GM18519 (cell line): ENCODE results near the gene SPRR1B.
"Not testable (repeated sequence)": the region's sequence is repeated elsewhere in the genome, so short reads cannot be mapped to it uniquely, and the experiment has no call there.

Experiments used
- ATAC-seq: cut with Tn5 transposase; IDR thresholded peaks from one replicate; pipeline ENCODE4 v1.9.1; 2021; ENCODE audit warnings: mild to moderate bottlenecking, moderate library complexity; ENCODE audit not compliant: unreplicated experiment, low FRiP score

Gene SPRR1B

DNA sequence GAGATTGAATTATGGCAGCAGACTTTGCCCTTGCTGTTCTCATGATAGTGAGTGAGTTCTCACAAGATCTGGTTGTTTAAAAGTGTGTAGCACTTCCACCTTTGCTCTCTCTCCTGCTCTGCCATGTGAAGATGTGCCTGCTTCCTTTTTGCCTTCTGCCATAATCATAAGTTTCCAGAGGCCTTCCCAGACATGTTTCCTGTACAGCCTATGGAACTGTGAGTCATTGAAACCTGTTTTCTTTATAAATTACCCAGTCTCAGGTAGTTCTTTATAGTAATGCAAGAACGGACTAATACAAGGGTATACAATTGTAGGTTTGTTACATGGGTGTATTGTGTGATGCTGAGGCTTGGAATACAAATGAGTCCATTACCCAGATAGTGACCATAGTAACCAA is 4.2 kb downstream of the SPRR1B start:
- no peak for ATAC-seq

DNA sequence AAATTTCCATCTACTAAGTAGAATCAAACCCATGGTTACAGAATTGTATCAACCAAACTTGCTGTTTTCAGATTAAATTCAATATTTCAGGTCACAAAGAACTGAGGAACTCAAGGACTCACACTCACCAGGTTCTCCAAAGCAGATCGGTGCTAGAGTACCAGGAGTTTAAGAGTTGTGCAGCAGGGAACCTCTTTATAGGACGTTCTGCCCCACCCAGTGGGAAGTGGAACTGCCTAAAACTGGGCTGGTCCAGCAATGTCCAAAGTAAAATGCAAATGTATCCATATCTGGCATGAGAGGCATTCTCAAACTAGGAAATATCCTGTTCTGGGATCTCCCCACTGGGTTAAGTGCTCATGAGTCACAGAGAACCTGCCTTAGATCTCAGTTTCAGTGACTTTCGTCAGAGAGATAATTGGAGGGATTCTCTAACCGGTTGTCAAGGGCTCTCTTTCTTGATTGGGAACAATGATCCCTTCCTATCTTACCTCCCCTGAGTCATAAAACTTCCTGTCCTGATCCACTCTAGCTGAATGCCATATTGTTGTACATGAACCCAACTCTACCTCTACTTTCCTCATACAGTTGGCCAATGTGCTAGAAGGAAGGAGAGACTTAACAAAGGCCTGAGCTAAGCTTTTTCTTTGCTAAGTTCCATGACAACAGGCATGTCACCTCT is 10.1 kb downstream of the SPRR1B start, which contains the start of gene SPRR2D:
Gene SPRR2D (minus strand): TSS at position 171 of the 682 bp plus-strand sequence. CDS start 774 bp downstream, outside the sequence.
- no peak for ATAC-seq

DNA sequence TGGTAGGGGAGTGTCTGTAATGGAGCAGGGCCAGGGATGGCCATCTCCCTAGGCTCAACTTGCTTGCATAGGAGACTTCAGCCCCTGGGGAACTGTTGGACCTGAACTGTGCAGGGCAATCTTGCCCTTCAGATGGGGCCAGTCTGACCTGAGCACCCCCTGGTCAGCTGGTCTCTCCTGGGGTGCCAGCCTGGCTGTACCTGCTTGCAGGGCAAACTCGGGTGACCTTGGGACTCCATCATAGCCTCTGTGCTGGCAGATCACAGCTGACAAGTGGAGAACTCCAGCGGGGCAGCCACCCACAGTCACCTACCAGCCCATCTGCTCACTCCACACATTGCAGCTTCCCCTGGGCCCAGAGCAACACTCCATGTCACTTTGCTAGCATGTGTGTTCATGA is 18.2 kb downstream of the SPRR1B start:
- no peak for ATAC-seq

DNA sequence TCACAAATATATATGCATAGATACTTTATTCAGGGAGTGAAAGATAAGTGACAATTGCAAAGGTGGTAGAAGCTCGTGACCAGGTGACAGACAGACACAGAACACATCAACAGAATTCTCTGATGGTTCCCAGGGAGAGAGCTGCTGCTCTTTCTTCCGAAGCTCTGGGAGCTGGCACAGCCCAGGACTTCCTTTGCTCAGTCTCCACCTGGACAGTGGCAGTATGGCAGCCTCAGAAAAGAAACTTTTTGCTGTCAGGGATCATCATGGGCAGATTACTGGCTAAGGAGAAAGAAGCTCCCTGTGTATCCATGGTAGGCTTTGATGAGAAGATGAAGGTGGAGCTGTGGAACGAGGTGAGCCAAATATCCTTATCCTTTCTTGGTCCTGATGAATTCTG is 25.1 kb downstream of the SPRR1B start:
- ATAC-seq = not testable (repeated sequence)

DNA sequence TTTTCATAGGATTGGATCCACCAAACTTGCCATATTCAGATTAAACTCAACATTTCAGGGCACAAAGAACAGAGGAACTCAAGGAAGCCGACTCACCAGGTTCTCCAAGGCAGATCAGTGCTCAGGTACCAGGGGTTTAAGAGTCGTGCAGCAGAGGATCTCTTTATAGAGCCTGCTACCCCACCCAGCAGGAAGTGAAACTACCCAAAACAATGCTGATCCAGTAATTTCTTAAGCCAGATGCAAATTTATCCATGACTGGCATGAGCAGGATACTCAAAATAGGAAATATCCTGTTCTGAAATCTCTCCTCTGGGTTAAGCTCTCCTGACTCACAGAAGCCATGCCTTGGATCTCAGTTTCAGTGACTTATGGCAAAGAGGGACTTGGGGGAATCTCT is 26.4 kb downstream of the SPRR1B start, which contains the start of gene SPRR2A:
Gene SPRR2A (minus strand): TSS at position 138 of the 400 bp plus-strand sequence. CDS start 777 bp downstream, outside the sequence.
- ATAC-seq = no peak

DNA sequence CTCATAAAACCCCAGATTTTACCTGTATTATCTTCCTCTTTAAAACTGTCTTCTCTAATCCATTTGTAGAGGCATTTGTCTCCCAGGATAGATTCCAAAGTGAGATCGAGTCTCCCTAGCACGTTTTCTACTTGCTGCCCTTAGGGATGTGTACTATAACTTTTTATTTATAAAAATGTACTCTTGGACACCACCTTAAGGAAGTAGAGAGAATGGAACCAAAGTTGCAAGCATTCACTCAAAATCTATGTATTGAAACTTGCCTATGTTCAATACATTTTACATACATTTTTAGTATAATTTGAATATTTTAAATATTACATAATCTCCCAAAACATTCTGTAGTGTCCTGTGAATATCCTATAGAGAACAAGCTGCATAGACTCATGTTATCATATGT is 27.2 kb downstream of the SPRR1B start:
- no peak for ATAC-seq

DNA sequence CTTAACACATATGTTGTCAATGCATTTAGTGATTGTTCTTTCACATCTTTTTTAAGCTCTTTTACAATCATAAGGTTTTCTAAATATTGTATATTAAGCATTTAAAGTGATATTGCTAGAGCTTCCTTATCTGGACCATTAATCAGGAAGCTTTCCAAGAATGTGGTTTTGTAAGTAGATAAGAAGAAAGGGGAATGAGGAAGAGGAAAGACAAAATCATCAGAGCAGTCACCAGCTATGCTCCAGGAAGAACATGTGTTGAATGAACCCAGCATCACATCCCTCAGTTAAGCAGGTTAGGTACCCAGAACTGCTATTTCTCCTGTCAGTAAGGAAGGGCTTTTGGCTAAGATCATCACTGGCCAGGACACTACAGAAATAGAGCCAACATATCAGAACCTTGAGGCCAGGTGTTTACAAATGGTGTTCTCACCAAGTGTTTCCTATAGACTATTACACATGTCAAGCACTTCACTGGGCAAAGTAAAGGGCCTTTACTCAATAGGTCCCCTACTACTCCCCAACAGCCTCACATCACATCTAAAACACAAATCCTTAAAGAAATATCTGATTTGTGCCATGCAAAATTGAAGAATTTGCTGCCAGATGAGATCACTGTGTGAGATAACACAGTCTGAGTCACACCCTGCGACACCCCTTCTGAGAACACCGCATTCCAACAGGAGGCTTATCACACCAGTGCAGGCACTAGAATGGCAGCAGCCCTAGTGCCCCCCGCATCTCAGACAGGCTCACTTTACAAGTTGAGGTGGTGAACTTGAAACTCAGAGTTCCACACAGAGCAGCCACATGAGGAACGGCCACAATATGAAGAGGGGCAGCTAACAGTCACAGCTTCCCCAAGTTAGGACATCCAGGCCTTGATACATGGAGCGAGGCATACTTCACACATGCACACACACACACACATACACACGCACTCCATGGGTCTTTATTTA is 28.1 kb downstream of the SPRR1B start:
- ATAC-seq = no peak

DNA sequence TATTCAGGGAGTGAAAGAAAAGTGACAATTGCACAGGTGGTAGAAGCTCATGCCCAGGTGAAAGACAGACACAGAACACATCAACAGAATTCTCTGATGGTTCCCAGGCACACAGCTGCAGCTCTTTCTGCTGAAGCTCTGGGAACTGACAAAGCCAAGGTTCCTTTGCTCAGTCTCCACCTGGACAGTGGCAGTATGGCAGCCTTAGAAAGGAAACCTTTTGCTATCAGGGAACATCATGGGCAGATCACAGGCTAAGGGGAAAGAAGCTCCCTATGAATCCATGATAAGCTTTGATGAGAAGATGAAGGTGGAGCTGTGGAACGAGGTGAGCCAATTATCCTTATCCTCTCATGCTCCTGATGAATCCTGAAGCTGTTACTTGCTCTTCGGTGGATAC is 39.2 kb downstream of the SPRR1B start:
- no peak for ATAC-seq

DNA sequence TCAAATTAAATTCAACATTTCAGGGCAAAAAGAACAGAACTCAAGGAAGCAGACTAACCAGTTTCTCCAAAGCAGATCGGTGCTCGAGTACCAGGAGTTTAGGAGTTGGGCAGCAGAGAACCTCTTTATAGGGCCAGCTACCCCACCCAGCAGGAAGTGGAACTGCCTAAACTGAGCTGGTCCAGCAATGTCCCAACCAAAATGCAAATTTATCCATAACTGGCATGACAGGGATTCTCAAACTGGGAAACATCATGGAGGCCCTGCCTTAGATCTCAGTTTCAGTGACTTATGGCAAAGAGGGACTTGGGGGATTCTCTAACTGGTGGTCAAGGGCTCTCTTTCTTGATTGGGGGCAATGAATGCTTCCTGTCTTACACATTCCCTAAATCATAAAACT is 40.5 kb downstream of the SPRR1B start, which contains the start of gene SPRR2B:
Gene SPRR2B (minus strand): TSS at position 101 of the 400 bp plus-strand sequence. CDS start 772 bp downstream, outside the sequence.
- ATAC-seq = no peak

DNA sequence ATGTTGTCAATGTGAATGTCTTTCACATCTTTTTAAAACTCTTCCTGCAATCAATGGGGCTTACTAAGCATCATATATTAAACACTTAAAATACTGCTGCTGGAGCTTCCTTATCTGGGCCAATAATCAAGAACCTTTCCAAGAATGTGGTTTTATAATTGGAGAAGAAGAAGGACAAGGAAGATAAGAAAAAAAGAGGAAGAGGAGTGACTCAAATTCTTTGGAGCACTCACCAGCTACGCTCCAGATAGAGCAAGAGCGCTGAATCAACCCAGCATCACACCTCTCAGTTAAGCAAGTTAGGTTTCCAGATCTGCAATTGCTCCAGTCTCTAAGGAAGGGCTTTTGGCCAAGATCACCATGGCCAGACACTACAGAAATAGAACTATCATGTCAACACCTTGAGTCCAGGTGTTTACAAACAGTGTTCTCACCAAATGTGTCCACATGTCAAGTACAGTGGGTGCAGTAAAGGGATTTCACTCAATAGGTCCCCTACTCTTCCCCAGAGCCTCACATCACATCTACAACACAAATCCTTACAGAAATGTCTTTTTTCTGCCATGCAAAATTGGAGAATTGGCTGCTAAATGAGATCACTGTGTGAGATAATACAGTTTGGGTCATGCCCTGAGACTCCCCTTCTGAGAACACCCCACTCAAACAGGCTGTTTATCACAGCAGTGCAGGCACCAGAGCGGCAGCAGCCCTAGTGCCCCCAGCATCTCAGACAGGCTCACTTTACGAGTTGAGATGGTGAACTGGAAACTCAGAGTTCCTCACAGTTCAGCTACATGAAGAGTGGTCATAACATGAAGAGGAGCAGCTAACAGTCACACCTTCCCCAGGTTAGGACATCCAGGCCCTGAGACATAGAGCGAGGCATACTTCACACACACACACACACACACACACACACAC is 42.1 kb downstream of the SPRR1B start:
- ATAC-seq = no peak

DNA sequence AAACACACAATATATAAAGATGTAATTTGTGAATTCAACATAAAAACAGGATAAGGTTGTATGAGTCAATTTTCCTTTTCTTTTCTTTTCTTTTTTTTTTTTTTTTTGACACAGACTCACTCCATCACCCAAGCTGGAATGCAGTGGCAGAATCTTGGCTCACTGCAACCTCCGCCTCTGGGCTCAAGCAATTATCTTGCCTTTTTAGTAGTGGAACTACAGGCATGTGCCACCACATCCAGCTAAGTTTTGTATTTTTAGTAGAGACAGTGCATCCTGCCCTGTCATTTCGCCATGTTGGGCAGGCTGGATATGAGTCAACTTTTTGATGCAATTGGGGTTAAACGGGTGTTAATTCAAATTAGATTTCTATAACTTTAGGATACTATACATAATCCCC is 50.7 kb downstream of the SPRR1B start:
- no peak for ATAC-seq
